ENCODE data around the gene DOCK1.

DOCK1 gene

DNA sequence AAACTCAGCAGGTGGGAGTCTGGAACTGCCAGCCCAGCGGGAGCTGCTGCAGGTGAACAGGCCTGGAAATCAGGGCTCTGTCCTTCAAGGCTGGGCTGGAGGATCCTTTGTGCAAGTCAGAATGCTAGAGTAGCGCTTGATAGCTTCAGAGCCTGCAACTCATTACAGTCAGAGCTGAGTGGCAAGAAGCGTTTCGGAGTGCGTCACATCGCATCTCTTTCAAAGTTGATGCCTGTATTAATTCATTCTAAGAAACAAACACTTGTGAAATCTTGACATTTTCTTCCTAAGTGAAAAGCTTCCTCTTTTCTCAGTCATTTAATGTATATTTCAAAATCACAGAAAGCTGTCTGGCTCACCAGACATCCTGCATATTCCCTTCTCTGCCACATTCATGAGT is 522.7 kb downstream of the DOCK1 start:
- TF ChIP-seq, protein P1, sequence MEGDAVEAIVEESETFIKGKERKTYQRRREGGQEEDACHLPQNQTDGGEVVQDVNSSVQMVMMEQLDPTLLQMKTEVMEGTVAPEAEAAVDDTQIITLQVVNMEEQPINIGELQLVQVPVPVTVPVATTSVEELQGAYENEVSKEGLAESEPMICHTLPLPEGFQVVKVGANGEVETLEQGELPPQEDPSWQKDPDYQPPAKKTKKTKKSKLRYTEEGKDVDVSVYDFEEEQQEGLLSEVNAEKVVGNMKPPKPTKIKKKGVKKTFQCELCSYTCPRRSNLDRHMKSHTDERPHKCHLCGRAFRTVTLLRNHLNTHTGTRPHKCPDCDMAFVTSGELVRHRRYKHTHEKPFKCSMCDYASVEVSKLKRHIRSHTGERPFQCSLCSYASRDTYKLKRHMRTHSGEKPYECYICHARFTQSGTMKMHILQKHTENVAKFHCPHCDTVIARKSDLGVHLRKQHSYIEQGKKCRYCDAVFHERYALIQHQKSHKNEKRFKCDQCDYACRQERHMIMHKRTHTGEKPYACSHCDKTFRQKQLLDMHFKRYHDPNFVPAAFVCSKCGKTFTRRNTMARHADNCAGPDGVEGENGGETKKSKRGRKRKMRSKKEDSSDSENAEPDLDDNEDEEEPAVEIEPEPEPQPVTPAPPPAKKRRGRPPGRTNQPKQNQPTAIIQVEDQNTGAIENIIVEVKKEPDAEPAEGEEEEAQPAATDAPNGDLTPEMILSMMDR (IDR thresholded peaks at IDR 0.05; ENCODE audit: low read depth, low read length) = no peak
- H3K4me3 ChIP-seq (replicated peaks in 1 of 2; ENCODE audit: low read depth in 2 of 2, low read length in 2 of 2) = no peak overlapping the region
- DNase-seq (ENCODE audit: low read depth in 2 of 2) = no peak

DNA sequence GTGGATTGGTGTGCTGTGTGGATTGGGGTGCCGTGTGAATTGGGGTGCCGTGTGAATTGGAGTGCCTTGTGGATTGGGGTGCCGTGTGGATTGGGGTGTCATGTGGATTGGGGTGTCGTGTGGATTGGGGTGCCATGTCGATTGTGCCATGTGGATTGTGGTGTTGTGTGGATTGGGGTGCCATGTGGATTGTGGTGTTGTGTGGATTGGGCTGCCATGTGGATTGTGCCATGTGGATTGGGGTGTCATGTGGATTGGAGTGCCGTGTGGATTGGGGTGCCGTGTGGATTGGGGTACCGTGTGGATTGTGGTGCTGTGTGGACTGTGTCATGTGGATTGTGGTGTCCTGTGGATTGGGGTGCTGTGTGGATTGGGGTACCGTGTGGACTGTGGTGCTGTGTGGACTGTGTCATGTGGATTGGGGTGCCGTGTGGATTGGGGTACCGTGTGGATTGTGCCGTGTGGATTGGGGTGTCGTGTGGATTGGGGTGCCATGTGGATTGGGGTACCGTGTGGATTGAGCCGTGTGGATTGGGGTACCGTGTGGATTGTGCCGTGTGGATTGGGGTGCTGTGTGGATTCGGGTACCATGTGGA is 523.3 kb downstream of the DOCK1 start:
- no peak for DNase-seq (ENCODE audit: low read depth in 2 of 2)
- TF ChIP-seq, protein P1 (IDR thresholded peaks at IDR 0.05; ENCODE audit: low read depth, low read length) = no peak
- H3K4me3 ChIP-seq (replicated peaks in 1 of 2; ENCODE audit: low read depth in 2 of 2, low read length in 2 of 2) = no peak overlapping the region

GRCh38 chr10:127429601-127430312 is 524.5 kb downstream of the DOCK1 start:
- no peak for DNase-seq (ENCODE audit: low read depth in 2 of 2)
- TF ChIP-seq, protein P1 (IDR thresholded peaks at IDR 0.05; ENCODE audit: low read depth, low read length) = no peak
- H3K4me3 ChIP-seq (replicated peaks in 1 of 2; ENCODE audit: low read depth in 2 of 2, low read length in 2 of 2) = no peak overlapping the region

DNA sequence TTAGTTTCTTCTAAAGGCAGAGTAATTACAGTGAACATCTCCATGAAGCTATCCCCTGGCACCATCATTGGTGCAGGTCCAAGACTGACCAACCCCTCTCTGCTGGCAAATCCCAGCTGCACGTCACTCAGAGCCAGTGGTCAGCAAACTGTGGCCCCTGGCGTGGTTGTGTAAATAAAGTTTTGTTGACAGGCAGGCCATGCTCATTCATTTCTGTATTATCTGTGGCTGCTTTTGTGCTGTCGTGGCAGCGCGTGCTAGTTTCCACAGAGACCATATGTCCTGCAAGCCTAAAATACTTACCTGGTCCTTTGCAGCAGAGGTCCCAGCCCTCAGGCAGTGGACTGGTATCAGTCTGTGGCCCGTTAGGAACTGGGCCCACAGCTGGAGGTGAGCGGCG is 526.3 kb downstream of the DOCK1 start:
- TF ChIP-seq, protein P1 (IDR thresholded peaks at IDR 0.05; ENCODE audit: low read depth, low read length) = no peak
- no peak for DNase-seq (ENCODE audit: low read depth in 2 of 2)
- no peak overlapping the region for H3K4me3 ChIP-seq (replicated peaks in 1 of 2; ENCODE audit: low read depth in 2 of 2, low read length in 2 of 2)

- TF ChIP-seq, protein P1 (IDR thresholded peaks at IDR 0.05; ENCODE audit: low read depth, low read length) = no peak
- H3K4me3 ChIP-seq (replicated peaks in 1 of 2; ENCODE audit: low read depth in 2 of 2, low read length in 2 of 2) = no peak overlapping the region
- no peak for DNase-seq (ENCODE audit: low read depth in 2 of 2)
Measured at GRCh38 chr10:127434006-127434405, 528.8 kb downstream of the DOCK1 start.

- no peak for DNase-seq (ENCODE audit: low read depth in 2 of 2)
- no peak overlapping the region for H3K4me3 ChIP-seq (replicated peaks in 1 of 2; ENCODE audit: low read depth in 2 of 2, low read length in 2 of 2)
- TF ChIP-seq, protein P1 (IDR thresholded peaks at IDR 0.05; ENCODE audit: low read depth, low read length) = no peak
Measured at GRCh38 chr10:127435246-127435645, 530.0 kb downstream of the DOCK1 start.
